Lower leg skin (tissue), 4 donors: ENCODE measurements around the gene CSRP1. TPM values are rescaled to one million over a fixed set of nuclear protein-coding genes. Genes with fewer than 3 reads are reported as not detected.

Source experiments
- DNase-seq, 2 donors: peaks; one replicate each; pipeline ENCODE4 v3.0.0-alpha.2; 2019; ENCODE audit warnings: low spot score in 2 of 2
- H3K4me3 ChIP-seq: fragments of 200-600 bp; sonication (generic); 2 replicates; pipeline ENCODE4 v1.5.1; 2017; ENCODE audit warnings: mild to moderate bottlenecking, low read depth; ENCODE audit not compliant: poor library complexity, severe bottlenecking
- POLR2A ChIP-seq, 2 donors: fragments of 450-650 bp; IDR thresholded peaks; one replicate each; pipeline ENCODE4 v1.6.1; 2016 to 2017; ENCODE audit warnings: antibody characterized with exemption in 2 of 2, mild to moderate bottlenecking in 1 of 2, moderate library complexity in 1 of 2
- WGBS, 2 donors: methylation state at CpG; one replicate each; pipeline ENCODE4 v1.1.5; 2018; 5-methylcytosine and 5-hydroxymethylcytosine counted together
- intact Hi-C: fragments of 100-400 bp; cut with DNase I; formaldehyde crosslinking; loops from one replicate; pipeline ENCODE4 v1.15.0; 2023; ENCODE audit warnings: low total_unique reads
- total RNA-seq, 4 donors: library from RNA; depleted of rRNA; stranded (reverse); fragments of >200 nt; gene quantifications; one replicate each; pipeline ENCODE4 v1.1.0, GENCODE V29; 2016
- TF ChIP-seq, protein P1 (sequence below), 3 donors: fragments of 450-650 bp; IDR thresholded peaks; one replicate each; pipeline ENCODE4 v1.5.1; 2016; ENCODE audit warnings: antibody characterized with exemption in 3 of 3, mild to moderate bottlenecking in 3 of 3, moderate library complexity in 2 of 3

The CSRP1 gene
- total RNA-seq, 4 donors from 2014 or later, result 310 to 627 (median 401) TPM

DNA sequence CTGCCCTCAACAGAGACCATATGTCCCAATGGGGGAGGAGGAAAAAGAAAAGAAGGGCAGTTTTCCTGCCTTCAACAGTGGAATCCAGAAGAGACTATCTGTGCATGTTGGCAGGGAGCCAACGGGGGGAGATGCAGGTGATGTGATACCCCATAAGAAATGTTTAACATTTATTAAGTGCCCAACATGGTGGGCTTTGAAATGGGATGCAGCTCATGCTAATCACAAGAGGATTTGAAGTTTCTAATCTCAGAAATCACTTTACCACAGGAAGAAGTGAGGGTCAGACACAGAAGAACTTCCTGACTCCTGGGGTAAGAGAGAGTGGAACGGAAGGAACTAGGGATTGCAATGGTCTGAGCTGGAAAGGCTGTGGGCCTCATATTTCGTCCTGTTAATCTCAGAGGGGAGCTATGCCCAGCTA lies 16.2 kb downstream of the CSRP1 start:
- no peak overlapping the region for H3K4me3 ChIP-seq
- no peak for DNase-seq
- WGBS, 2 donors, result 34 to 45% methylated on average over 3 of the region's 3 CpGs
- TF ChIP-seq POLR2A (IDR thresholded peaks at IDR 0.05), result no peak
- TF ChIP-seq, protein P1, sequence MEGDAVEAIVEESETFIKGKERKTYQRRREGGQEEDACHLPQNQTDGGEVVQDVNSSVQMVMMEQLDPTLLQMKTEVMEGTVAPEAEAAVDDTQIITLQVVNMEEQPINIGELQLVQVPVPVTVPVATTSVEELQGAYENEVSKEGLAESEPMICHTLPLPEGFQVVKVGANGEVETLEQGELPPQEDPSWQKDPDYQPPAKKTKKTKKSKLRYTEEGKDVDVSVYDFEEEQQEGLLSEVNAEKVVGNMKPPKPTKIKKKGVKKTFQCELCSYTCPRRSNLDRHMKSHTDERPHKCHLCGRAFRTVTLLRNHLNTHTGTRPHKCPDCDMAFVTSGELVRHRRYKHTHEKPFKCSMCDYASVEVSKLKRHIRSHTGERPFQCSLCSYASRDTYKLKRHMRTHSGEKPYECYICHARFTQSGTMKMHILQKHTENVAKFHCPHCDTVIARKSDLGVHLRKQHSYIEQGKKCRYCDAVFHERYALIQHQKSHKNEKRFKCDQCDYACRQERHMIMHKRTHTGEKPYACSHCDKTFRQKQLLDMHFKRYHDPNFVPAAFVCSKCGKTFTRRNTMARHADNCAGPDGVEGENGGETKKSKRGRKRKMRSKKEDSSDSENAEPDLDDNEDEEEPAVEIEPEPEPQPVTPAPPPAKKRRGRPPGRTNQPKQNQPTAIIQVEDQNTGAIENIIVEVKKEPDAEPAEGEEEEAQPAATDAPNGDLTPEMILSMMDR (IDR thresholded peaks at IDR 0.05), result no peak
- intact Hi-C loops, result no loop called here

DNA sequence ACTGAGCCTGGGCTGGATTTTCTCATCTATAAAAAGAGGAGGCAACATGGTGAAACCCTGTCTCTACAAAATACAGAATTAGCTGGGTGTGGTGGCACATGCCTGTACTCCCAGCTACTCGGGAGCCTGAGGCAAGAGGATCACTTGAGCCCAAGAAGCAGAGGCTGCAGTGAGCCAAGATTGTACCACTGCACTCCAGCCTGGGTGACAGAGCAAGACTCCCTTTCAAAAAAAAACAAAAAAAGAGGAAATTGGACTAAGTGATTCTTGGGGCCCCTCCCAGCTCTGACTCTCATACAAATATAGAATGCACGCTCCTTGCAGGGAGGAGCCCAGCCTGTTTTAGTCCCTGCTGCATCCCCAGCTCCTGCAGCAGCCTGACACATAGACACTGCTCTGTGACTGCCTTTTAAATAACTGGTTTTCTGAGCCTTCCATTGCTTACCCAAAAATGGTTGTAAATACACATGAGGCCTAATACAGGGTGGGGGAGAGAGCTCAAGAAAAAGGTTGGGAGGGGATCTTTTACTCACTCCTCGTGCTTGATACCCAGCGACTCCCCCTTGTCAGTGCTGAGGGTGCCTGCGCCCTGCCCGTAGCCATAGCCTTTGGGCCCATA lies 17.2 kb downstream of the CSRP1 start:
- DNase-seq, result no peak
- TF ChIP-seq, protein P1 (IDR thresholded peaks at IDR 0.05), result no peak
- no peak for TF ChIP-seq POLR2A (IDR thresholded peaks at IDR 0.05)
- H3K4me3 ChIP-seq, result no peak overlapping the region
- WGBS, 2 donors, result 71 to 72% methylated on average over 6 of the region's 6 CpGs
- intact Hi-C loops, result no loop called here

DNA sequence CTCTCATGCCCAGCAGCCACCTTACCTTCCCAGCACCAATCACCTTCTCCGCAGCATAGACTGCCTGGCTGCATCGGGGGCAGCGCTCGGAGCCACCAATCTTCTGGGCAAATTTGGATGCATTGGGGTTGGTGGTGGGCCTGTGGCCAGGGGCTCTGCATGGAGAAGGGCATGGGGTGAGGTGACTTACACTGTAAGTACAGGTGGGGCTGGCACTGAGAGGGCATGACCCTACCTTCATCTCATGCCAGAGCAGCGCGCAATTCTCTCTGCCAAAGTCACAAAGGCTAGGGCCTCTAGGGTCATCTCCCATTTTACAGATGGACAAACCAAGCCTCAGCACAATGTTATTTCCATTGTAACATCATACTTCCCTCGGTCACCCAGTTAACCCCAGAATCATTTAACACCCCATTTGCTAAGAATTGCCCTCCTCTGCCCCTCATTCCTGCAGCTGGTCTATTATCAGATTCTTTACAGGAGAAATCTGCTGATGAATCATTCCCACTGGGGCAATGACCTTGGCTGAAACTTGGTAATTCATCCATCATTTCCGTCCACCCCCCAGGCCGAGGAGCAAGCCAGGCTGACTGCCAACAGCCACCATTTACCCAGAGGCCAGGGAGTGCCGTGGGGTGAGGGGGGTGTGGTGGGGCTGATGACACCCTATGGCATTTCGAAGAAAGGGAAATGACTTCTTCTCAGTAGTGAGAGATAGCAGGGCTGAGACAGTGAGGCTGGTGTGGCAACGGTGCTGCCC lies 17.9 kb downstream of the CSRP1 start:
- no peak overlapping the region for H3K4me3 ChIP-seq
- intact Hi-C loops, result no loop called here
- DNase-seq, result no peak
- WGBS, 2 donors, result 61 to 68% methylated on average over 12 of the region's 12 CpGs
- TF ChIP-seq, protein P1 (IDR thresholded peaks at IDR 0.05), result no peak
- TF ChIP-seq POLR2A (IDR thresholded peaks at IDR 0.05), result no peak

DNA sequence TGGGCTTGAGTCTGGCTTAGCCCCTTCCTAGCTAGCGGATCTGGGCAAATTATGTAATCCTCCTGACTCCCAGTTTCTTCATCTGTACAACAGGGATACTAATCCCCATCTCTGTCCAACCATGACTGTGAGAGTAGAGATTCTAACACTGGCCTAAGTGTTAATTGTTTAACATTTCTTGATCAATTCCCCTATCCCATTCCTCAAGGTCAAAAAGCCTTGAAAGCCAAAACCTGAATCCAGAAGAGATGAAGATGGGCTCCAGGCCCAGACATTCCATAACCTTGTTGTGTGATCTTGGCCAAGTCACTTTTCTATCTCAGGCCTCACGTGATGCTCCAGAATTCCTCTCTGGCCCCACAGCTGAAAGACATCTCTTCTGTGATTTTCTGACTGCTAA lies 19.2 kb downstream of the CSRP1 start:
- no peak for DNase-seq
- 66 to 74% methylated on average over 2 of the region's 2 CpGs for WGBS, 2 donors
- TF ChIP-seq, protein P1 (IDR thresholded peaks at IDR 0.05), result no peak
- no peak for TF ChIP-seq POLR2A (IDR thresholded peaks at IDR 0.05)
- intact Hi-C loops, result no loop called here
- H3K4me3 ChIP-seq, result no peak overlapping the region

DNA sequence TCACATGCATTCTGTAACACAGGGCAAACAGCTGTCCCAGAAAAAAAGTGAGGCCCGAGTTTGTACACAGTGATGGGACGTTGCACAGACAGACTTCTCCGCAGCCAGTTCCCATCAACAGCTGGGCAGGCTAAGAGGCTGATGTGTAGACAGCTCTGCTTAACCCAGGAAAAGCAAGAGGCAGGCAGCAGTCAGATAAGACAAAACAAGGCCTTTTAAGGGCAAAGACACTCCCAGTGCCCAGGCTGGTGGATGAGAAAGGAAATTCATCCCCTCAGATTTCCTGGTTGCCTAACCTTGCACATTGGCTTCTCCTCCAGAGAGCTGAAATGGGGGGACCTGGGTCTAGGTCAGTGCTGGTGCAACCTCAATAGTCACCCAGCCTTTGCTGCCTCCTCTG lies 20.7 kb downstream of the CSRP1 start:
- no peak overlapping the region for H3K4me3 ChIP-seq
- TF ChIP-seq, protein P1 (IDR thresholded peaks at IDR 0.05), result no peak
- TF ChIP-seq POLR2A (IDR thresholded peaks at IDR 0.05), result no peak
- DNase-seq, result no peak
- 55 to 67% methylated on average over 3 of the region's 3 CpGs for WGBS, 2 donors
- intact Hi-C loops, result no loop called here
